Natural killer cell (primary cell): ENCODE data around the gene MAN1C1. TPM values are rescaled to one million over a fixed set of nuclear protein-coding genes. Genes with fewer than 3 reads are reported as not detected.

Experiments
- ATAC-seq, 3 donors: fragments of 150-1000 bp in 2 of 3; fragments of 200-7000 bp in 1 of 3; cut with Tn5 transposase; 1 replicate in 1 of 3; 2 replicates in 2 of 3; pipeline ENCODE4 v1.10.0; 2021; ENCODE audit warnings: mild to moderate bottlenecking in 2 of 3, moderate library complexity in 2 of 3
- DNase-seq, 2 donors: peaks; one replicate each; pipeline versions ENCODE4 v3.0.0 to v3.0.0-alpha.2; 2013 to 2021; ENCODE audit warnings: mixed read lengths in 1 of 2
- H3K27ac ChIP-seq: one replicate; pipeline ENCODE4 v1.5.1; 2013; ENCODE audit warnings: mild to moderate bottlenecking, low read length
- H3K27me3 ChIP-seq: one replicate; pipeline ENCODE4 v1.6.1; 2013; ENCODE audit warnings: low read length; ENCODE audit not compliant: control insufficient read depth, insufficient read depth
- H3K36me3 ChIP-seq: one replicate; pipeline ENCODE4 v1.6.1; 2013; ENCODE audit warnings: low read length; ENCODE audit not compliant: control insufficient read depth, insufficient read depth
- H3K4me1 ChIP-seq: one replicate; pipeline ENCODE4 v1.6.1; 2013; ENCODE audit warnings: low read length; ENCODE audit not compliant: control insufficient read depth, insufficient read depth
- H3K4me3 ChIP-seq: one replicate; pipeline ENCODE4 v1.5.1; 2013; ENCODE audit warnings: low read length
- H3K9me3 ChIP-seq: one replicate; pipeline ENCODE4 v1.6.1; 2013; ENCODE audit warnings: low read length; ENCODE audit not compliant: control insufficient read depth, insufficient read depth
- H3K27ac Mint-ChIP-seq, 2 donors: one replicate each; pipeline ENCODE4 v1.8.0; 2022; ENCODE audit warnings: mild to moderate bottlenecking in 2 of 2, mixed read lengths in 2 of 2, moderate library complexity in 1 of 2
- H3K27me3 Mint-ChIP-seq, 2 donors: one replicate each; pipeline ENCODE4 v1.8.0; 2022; ENCODE audit warnings: low read depth in 2 of 2, mixed read lengths in 2 of 2
- H3K36me3 Mint-ChIP-seq: one replicate; pipeline ENCODE4 v1.8.0; 2022; ENCODE audit warnings: mixed read lengths
- H3K4me1 Mint-ChIP-seq, 2 donors: one replicate each; pipeline ENCODE4 v1.8.0; 2022; ENCODE audit warnings: mixed read lengths in 2 of 2
- H3K4me3 Mint-ChIP-seq: one replicate; pipeline ENCODE4 v1.8.0; 2022; ENCODE audit warnings: mild to moderate bottlenecking, moderate library complexity, mixed read lengths
- H3K9me3 Mint-ChIP-seq, 2 donors: one replicate each; pipeline ENCODE4 v1.8.0; 2022; ENCODE audit warnings: mixed read lengths in 2 of 2
- WGBS: methylation state at CpG from one replicate; pipeline ENCODE4 v1.1.7; 2013; ENCODE audit warnings: missing lambda C conversion rate; ENCODE audit not compliant: insufficient coverage; 5-methylcytosine and 5-hydroxymethylcytosine counted together
- intact Hi-C: fragments of 100-400 bp; cut with micrococcal nuclease; formaldehyde crosslinking; loops from one replicate; pipeline ENCODE4 v1.14.2; 2022
- total RNA-seq, 4 donors: library from RNA; stranded (reverse); fragments of 120-200 nt in 1 of 4; gene quantifications; one replicate each; pipeline versions ENCODE4 v1.2.3 to v1.2.4, GENCODE V29; 2013 to 2022
- TF ChIP-seq, protein P1 (sequence below): fragments of 200-600 bp; IDR thresholded peaks from one replicate; pipeline ENCODE4 v1.8.0; 2022; ENCODE audit warnings: antibody characterized with exemption

Gene MAN1C1
- total RNA-seq, 3 donors from 2014 or later (not counting 1 experiment from before 2014, with no cell fraction given) = 3.6 to 7.5 (median 7.1) TPM

DNA sequence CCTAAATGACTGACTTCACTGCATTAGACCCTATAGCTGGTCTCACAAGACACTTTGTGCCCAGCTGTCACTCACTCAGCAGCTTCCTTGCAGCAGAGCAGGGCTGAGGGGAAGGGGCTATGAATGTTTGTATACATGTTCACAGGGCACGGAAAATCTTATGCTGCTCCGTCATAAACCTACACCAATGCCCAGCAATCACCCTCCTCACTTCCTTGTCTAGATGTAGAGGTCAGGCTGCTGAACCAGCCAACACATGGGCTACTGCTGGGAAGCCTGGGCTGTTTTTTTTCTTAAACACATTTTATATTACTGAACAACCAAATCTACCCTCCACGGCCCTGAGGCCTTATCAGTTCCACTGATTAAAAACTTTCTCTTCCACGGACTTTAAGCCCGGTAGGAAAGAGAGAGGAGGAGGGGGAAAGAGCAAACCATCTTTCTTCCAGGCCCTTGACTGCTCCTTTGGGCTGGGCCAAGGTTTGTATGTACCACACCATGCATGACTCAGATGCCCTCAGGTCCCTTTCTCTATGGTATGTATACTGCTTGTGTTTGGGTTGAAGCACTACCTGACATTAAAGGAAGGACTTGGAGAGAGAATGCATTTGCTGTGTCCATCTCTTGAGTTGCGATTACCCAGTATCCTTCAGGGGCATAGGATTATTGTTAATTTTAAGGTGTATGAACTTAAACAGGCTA lies 215.9 kb downstream of the MAN1C1 start:
- intact Hi-C loops = no loop called here
- DNase-seq = no peak
- Histone ChIP-seq H3K4me3 (no peak overlapping the region), H3K36me3 (peaks cover 61% of the 10 kb centered on the region), H3K27ac (no peak overlapping the region), H3K4me1 (no peaks in the 10 kb centered on the region), H3K27me3 (no peaks in the 10 kb centered on the region), H3K9me3 (no peaks in the 10 kb centered on the region)
- H3K27me3 Mint-ChIP-seq = no peaks in the 10 kb centered on the region
- ATAC-seq = no peak
- no peak overlapping the region for H3K27ac Mint-ChIP-seq
- H3K4me3 Mint-ChIP-seq = no peak overlapping the region
- TF ChIP-seq, protein P1, sequence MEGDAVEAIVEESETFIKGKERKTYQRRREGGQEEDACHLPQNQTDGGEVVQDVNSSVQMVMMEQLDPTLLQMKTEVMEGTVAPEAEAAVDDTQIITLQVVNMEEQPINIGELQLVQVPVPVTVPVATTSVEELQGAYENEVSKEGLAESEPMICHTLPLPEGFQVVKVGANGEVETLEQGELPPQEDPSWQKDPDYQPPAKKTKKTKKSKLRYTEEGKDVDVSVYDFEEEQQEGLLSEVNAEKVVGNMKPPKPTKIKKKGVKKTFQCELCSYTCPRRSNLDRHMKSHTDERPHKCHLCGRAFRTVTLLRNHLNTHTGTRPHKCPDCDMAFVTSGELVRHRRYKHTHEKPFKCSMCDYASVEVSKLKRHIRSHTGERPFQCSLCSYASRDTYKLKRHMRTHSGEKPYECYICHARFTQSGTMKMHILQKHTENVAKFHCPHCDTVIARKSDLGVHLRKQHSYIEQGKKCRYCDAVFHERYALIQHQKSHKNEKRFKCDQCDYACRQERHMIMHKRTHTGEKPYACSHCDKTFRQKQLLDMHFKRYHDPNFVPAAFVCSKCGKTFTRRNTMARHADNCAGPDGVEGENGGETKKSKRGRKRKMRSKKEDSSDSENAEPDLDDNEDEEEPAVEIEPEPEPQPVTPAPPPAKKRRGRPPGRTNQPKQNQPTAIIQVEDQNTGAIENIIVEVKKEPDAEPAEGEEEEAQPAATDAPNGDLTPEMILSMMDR = no peak
- H3K36me3 Mint-ChIP-seq = peaks cover 14% of the 10 kb centered on the region
- H3K9me3 Mint-ChIP-seq = no peaks in the 10 kb centered on the region
- WGBS = 98% methylated on average over 5 of the region's 6 CpGs
- H3K4me1 Mint-ChIP-seq = peaks cover 0 to 5% of the 10 kb centered on the region in 2 donors

DNA sequence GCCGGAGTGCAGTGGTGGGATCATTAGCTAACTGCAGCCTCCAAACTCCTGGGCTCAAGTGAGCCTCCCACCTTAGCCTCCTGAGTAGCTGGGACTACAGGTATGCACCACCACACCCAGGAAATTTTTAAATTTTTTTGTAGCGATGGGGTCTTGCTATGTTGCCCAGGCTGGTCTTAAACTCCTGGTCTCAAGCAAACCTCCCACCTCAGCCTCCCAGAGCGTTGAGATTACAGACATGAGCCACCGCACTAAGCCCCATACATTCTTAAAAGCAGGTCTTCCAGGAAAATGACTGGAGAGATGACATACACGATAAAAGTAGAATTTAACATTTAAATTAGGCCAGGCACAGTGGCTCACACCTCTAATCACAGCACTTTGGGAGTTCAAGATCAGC lies 216.6 kb downstream of the MAN1C1 start:
- peaks cover 0 to 5% of the 10 kb centered on the region in 2 donors for H3K4me1 Mint-ChIP-seq
- Histone ChIP-seq H3K4me3 (no peak overlapping the region), H3K36me3 (peaks cover 56% of the 10 kb centered on the region), H3K27ac (no peak overlapping the region), H3K4me1 (no peaks in the 10 kb centered on the region), H3K27me3 (no peaks in the 10 kb centered on the region), H3K9me3 (no peaks in the 10 kb centered on the region)
- H3K9me3 Mint-ChIP-seq = no peaks in the 10 kb centered on the region
- H3K36me3 Mint-ChIP-seq = peaks cover 14% of the 10 kb centered on the region
- intact Hi-C loops = no loop called here
- WGBS = 98% methylated on average over 5 of the region's 5 CpGs
- H3K4me3 Mint-ChIP-seq = no peak overlapping the region
- H3K27ac Mint-ChIP-seq = no peak overlapping the region
- H3K27me3 Mint-ChIP-seq = no peaks in the 10 kb centered on the region
- TF ChIP-seq, protein P1 = no peak
- DNase-seq (no peak), ATAC-seq (no peak)

Other genes with a start within 250 kb of the MAN1C1 start
- gene RHCE, start 196.0 kb upstream of the MAN1C1 start, total RNA-seq = not detected
- gene MACO1, start 185.9 kb upstream of the MAN1C1 start, total RNA-seq = 10 to 100 TPM; 15.9 to 19.6 (median 16.9) TPM
- 10 to 100 TPM; 25.2 to 34.0 (median 27.4) TPM for gene LDLRAP1, start 73.2 kb upstream of the MAN1C1 start, total RNA-seq
- gene SELENON, start 183.4 kb downstream of the MAN1C1 start, total RNA-seq = 10 to 100 TPM in 2 of 3 donors, 1 to 10 TPM in 1; 9.7 to 16.4 (median 11.1) TPM
- 10 to 100 TPM; 33.4 to 39.0 (median 39.0) TPM for gene MTFR1L, start 203.2 kb downstream of the MAN1C1 start, total RNA-seq
- under 1 TPM; 0.16 to 0.50 (median 0.20) TPM for gene AUNIP, start 242.7 kb downstream of the MAN1C1 start, total RNA-seq